WTC11 (cell line): ENCODE measurements around the gene MOSPD2. TPM values are rescaled to one million over a fixed set of nuclear protein-coding genes. Genes with fewer than 3 reads are reported as not detected.
A peak's percentile ranks its signal among the peaks of the same experiment; 100 is the strongest.

Experiments
- ATAC-seq: fragments of 200-7000 bp; cut with Tn5 transposase; 2 replicates; pipeline ENCODE4 v1.10.0; 2021; ENCODE audit warnings: mild to moderate bottlenecking, moderate library complexity
- Bru-seq: library from RNA; stranded (reverse); fragments of 400-500 nt; gene quantifications from one replicate; lab custom pipeline; 2021; lab: Mats Ljungman, UMichigan
- CTCF ChIA-PET: fragments of 300-600 bp; sonication (Branson Sonifier 250); formaldehyde crosslinking; loops from one replicate; lab custom pipeline; 2021; ENCODE audit warnings: antibody characterized with exemption; lab: Charles Lee
- POLR2A ChIA-PET: fragments of 350-600 bp; sonication (Branson Sonifier 250); formaldehyde crosslinking; loops from one replicate; lab custom pipeline; 2021; ENCODE audit warnings: antibody characterized with exemption; lab: Charles Lee
- DNase-seq: peaks from one replicate; pipeline ENCODE4 v3.0.0; 2021; ENCODE audit warnings: low spot score
- H3K27ac Mint-ChIP-seq: 2 replicates; pipeline ENCODE4 v1.8.0; 2021; ENCODE audit warnings: mixed read lengths
- H3K27me3 Mint-ChIP-seq: 2 replicates; pipeline ENCODE4 v1.8.0; 2021; ENCODE audit warnings: low read depth, mild to moderate bottlenecking, moderate library complexity, mixed read lengths
- H3K36me3 Mint-ChIP-seq: 2 replicates; pipeline ENCODE4 v1.8.0; 2021; ENCODE audit warnings: mixed read lengths
- H3K4me1 Mint-ChIP-seq: 2 replicates; pipeline ENCODE4 v1.8.0; 2022; ENCODE audit warnings: mixed read lengths
- H3K4me3 Mint-ChIP-seq: 2 replicates; pipeline ENCODE4 v1.8.0; 2021; ENCODE audit warnings: mild to moderate bottlenecking, moderate library complexity, mixed read lengths
- H3K9me3 Mint-ChIP-seq: 2 replicates; pipeline ENCODE4 v1.8.0; 2021; ENCODE audit warnings: mixed read lengths
- CBFB ChIP-seq: sonication (generic); formaldehyde crosslinking; IDR thresholded peaks from 2 replicates; pipeline ENCODE4 v1.8.1; 2022; ENCODE audit warnings: mild to moderate bottlenecking, low read depth, missing genetic modification reagents
- CREB1 ChIP-seq: sonication (generic); formaldehyde crosslinking; IDR thresholded peaks from 2 replicates; pipeline ENCODE4 v1.8.0; 2023; ENCODE audit warnings: mild to moderate bottlenecking, missing genetic modification reagents
- CREM ChIP-seq: sonication (generic); formaldehyde crosslinking; IDR thresholded peaks from 2 replicates; pipeline ENCODE4 v1.8.1; 2022; ENCODE audit warnings: mild to moderate bottlenecking, missing genetic modification reagents, moderate library complexity
- ELF4 ChIP-seq: sonication (generic); formaldehyde crosslinking; IDR thresholded peaks from 2 replicates; pipeline ENCODE4 v1.8.1; 2022; ENCODE audit warnings: low read depth, mild to moderate bottlenecking, moderate library complexity, missing genetic modification reagents
- FOXK1 ChIP-seq: sonication (generic); formaldehyde crosslinking; IDR thresholded peaks from 2 replicates; pipeline ENCODE4 v1.8.0; 2022; ENCODE audit warnings: mild to moderate bottlenecking, moderate library complexity, missing genetic modification reagents
- GTF2I ChIP-seq: fragments of 250-450 bp; sonication (Bioruptor Pico); conservative IDR thresholded peaks from 2 replicates; pipeline ENCODE4 v1.4.0; 2021; ENCODE audit warnings: mild to moderate bottlenecking
- JAZF1 ChIP-seq: fragments of 250-450 bp; sonication (Bioruptor Pico); IDR thresholded peaks from 2 replicates; pipeline ENCODE4 v1.9.0; 2021; ENCODE audit warnings: moderate library complexity, mild to moderate bottlenecking, inconsistent platforms
- JUN ChIP-seq: sonication (generic); formaldehyde crosslinking; IDR thresholded peaks from 2 replicates; pipeline ENCODE4 v1.8.0; 2023; ENCODE audit warnings: mild to moderate bottlenecking, missing genetic modification reagents
- MYBL2 ChIP-seq: sonication (generic); formaldehyde crosslinking; IDR thresholded peaks from 2 replicates; pipeline ENCODE4 v1.8.1; 2023; ENCODE audit warnings: mild to moderate bottlenecking, moderate library complexity, missing genetic modification reagents
- NFYB ChIP-seq: sonication (generic); formaldehyde crosslinking; conservative IDR thresholded peaks from 2 replicates; pipeline ENCODE4 v1.8.0; 2022; ENCODE audit warnings: low read depth, missing genetic modification reagents
- OVOL2 ChIP-seq: fragments of 250-450 bp; sonication (Bioruptor Pico); IDR thresholded peaks from 2 replicates; pipeline ENCODE4 v1.9.0; 2021; ENCODE audit warnings: mild to moderate bottlenecking, borderline replicate concordance
- RORB ChIP-seq: fragments of 250-450 bp; sonication (Bioruptor Pico); IDR thresholded peaks from 2 replicates; pipeline ENCODE4 v1.9.0; 2021; ENCODE audit warnings: mild to moderate bottlenecking
- SP1 ChIP-seq: sonication (generic); formaldehyde crosslinking; conservative IDR thresholded peaks from 2 replicates; pipeline ENCODE4 v1.8.1; 2022; ENCODE audit warnings: missing genetic modification reagents
- TEAD4 ChIP-seq: sonication (generic); formaldehyde crosslinking; IDR thresholded peaks from 2 replicates; pipeline ENCODE4 v1.8.0; 2022; ENCODE audit warnings: mild to moderate bottlenecking, missing genetic modification reagents
- TP53 ChIP-seq: sonication (generic); formaldehyde crosslinking; IDR thresholded peaks from 2 replicates; pipeline ENCODE4 v1.8.1; 2023; ENCODE audit warnings: mild to moderate bottlenecking, missing genetic modification reagents
- ZBTB21 ChIP-seq: sonication (generic); formaldehyde crosslinking; IDR thresholded peaks from 2 replicates; pipeline ENCODE4 v1.8.1; 2023; ENCODE audit warnings: mild to moderate bottlenecking, missing genetic modification reagents, borderline replicate concordance
- ZNF219 ChIP-seq: sonication (generic); formaldehyde crosslinking; IDR thresholded peaks from 2 replicates; pipeline ENCODE4 v1.8.0; 2023; ENCODE audit warnings: missing genetic modification reagents, mild to moderate bottlenecking, borderline replicate concordance
- ZNF232 ChIP-seq: sonication (generic); formaldehyde crosslinking; IDR thresholded peaks from 2 replicates; pipeline ENCODE4 v1.8.0; 2022; ENCODE audit warnings: mild to moderate bottlenecking, missing genetic modification reagents
- ZNF423 ChIP-seq: fragments of 250-450 bp; sonication (Bioruptor Pico); IDR thresholded peaks from 2 replicates; pipeline ENCODE4 v2.1.2; 2022; ENCODE audit warnings: mild to moderate bottlenecking, moderate library complexity
- long read RNA-seq, 3 experiments: library from RNA in 1 of 3; library from capped mRNA in 1 of 3; library from polyadenylated mRNA in 1 of 3; unstranded in 2 of 3; stranded (forward) in 1 of 3; transcript quantifications; one replicate each; pipeline ENCODE4 v2.0.0, GENCODE V29; 2021
- total RNA-seq: library from RNA; stranded (reverse); gene quantifications from 3 replicates; pipeline ENCODE4 v1.2.3, GENCODE V29; 2021
- TF ChIP-seq, protein P1 (sequence below): sonication (generic); formaldehyde crosslinking; IDR thresholded peaks from 2 replicates; pipeline ENCODE4 v1.8.0; 2022; ENCODE audit warnings: mild to moderate bottlenecking, missing genetic modification reagents
- TF ChIP-seq, protein P2 (sequence below): sonication (generic); formaldehyde crosslinking; IDR thresholded peaks from 2 replicates; pipeline ENCODE4 v1.8.1; 2022; ENCODE audit warnings: mild to moderate bottlenecking, moderate library complexity, missing genetic modification reagents
- TF ChIP-seq, protein P3 (sequence below): sonication (generic); formaldehyde crosslinking; IDR thresholded peaks from 2 replicates; pipeline ENCODE4 v1.8.0; 2022; ENCODE audit warnings: mild to moderate bottlenecking, missing genetic modification reagents
- TF ChIP-seq, protein P4 (sequence below): sonication (generic); formaldehyde crosslinking; IDR thresholded peaks from 2 replicates; pipeline ENCODE4 v1.8.1; 2022; ENCODE audit warnings: low read depth, mild to moderate bottlenecking, moderate library complexity, missing genetic modification reagents, borderline replicate concordance
- TF ChIP-seq, protein P5 (sequence below): sonication (generic); formaldehyde crosslinking; IDR thresholded peaks from 2 replicates; pipeline ENCODE4 v1.8.1; 2023; ENCODE audit warnings: mild to moderate bottlenecking, missing genetic modification reagents, moderate library complexity
- TF ChIP-seq, protein P6 (sequence below): sonication (generic); formaldehyde crosslinking; conservative IDR thresholded peaks from 2 replicates; pipeline ENCODE4 v1.8.1; 2023; ENCODE audit warnings: mild to moderate bottlenecking, low read depth, missing genetic modification reagents, moderate library complexity

The MOSPD2 gene
- total RNA-seq (13.0 to 13.2 TPM (median 13.1 TPM) in 3 replicates), Bru-seq, nascent RNA (percentile 74 among the genes with signal in this experiment)
- long read RNA-seq, experiment 1, full-length matches to known transcripts, result 30 of 45 reads
- long read RNA-seq, experiment 1, partial matches to known transcripts, result 6 of 45 reads
- long read RNA-seq, experiment 1, other reads (novel, unspliced or antisense), result 9 of 45 reads
- long read RNA-seq, experiment 2, full-length matches to known transcripts, result 4 of 16 reads
- long read RNA-seq, experiment 2, partial matches to known transcripts, result 5 of 16 reads
- long read RNA-seq, experiment 2, other reads (novel, unspliced or antisense), result 7 of 16 reads
- long read RNA-seq, experiment 3, full-length matches to known transcripts, result 12 of 13 reads
- long read RNA-seq, experiment 3, partial matches to known transcripts, result 0 of 13 reads
- long read RNA-seq, experiment 3, other reads (novel, unspliced or antisense), result 1 of 13 reads

DNA sequence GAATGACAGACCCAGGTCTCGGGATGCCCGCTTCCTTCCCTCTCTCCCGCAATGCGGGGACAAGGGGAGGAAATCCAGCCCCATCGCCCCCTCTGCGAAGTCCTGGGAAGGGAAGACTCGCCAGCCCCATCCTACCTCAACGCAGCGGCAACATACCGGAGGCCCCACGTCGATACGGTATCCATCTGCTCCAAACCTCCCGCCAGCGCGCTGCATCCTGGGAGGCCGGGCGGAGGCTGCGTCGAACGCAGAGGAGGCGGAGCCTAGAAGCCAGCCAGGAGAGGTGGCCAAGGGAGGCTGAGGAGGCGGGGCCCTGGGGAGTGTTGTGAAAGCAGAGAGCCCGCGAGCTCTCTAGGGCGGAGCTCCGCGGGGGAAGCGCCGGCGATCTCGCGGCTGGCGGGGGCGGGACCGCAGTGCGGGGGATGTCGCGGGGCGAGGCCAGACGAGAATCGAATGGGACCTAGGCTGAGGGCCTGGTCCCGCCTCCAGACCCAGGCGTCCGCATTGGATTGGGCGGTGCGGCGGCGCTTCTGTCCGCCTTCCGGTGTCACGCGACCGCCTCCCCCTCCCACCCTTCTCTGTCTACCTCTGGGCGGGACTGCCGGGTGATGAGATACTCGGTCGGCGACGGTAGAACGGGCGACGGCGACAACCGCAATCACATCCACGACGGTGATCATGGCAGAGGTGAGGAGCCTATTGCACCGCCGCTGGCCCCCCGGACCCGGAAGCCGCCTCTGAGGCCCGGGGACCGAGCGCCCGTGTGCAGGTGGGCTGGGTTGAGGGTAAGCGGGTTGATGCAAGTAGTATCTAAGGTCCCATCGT is at the start of gene MOSPD2, which contains the start of gene FANCB:
TSS of gene MOSPD2 (plus strand) at position 571 of the 825 bp plus-strand sequence. CDS start at position 679, 108 bp downstream.
TSS of gene FANCB (minus strand) at position 219 of the 825 bp plus-strand sequence. CDS start 7,559 bp downstream, outside the sequence.
- Mint-ChIP-seq H3K36me3 (peaks cover 15% of the 10 kb centered on the region), H3K27me3 (no peaks in the 10 kb centered on the region), H3K4me3 (peak within 1 kb of the TSS; percentile 78), H3K27ac (peak within 1 kb of the TSS; percentile 83), H3K9me3 (0 out of 2 replicates have a peak, but pooled peaks cover 3% of the 10 kb centered on the region), H3K4me1 (peaks cover 4% of the 10 kb centered on the region)
- TF ChIP-seq, protein P1, sequence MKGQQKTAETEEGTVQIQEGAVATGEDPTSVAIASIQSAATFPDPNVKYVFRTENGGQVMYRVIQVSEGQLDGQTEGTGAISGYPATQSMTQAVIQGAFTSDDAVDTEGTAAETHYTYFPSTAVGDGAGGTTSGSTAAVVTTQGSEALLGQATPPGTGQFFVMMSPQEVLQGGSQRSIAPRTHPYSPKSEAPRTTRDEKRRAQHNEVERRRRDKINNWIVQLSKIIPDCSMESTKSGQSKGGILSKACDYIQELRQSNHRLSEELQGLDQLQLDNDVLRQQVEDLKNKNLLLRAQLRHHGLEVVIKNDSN (CRISPR knock-in tag), result peak; percentile 52; the same call in 1 of the 2 replicates
- TF ChIP-seq, protein P2, sequence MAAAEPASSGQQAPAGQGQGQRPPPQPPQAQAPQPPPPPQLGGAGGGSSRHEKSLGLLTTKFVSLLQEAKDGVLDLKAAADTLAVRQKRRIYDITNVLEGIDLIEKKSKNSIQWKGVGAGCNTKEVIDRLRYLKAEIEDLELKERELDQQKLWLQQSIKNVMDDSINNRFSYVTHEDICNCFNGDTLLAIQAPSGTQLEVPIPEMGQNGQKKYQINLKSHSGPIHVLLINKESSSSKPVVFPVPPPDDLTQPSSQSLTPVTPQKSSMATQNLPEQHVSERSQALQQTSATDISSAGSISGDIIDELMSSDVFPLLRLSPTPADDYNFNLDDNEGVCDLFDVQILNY, result no peak
- TF ChIP-seq ELF4 (no peak), CREB1 (CRISPR knock-in tag) (no peak), SP1 (peak; percentile 51; the same call in 1 of the 2 replicates), NFYB (CRISPR knock-in tag) (peak; percentile 57), CBFB (no peak), JAZF1 (no peak), JUN (CRISPR knock-in tag) (no peak), TP53 (no peak), MYBL2 (no peak), TEAD4 (CRISPR knock-in tag) (no peak), CREM (CRISPR knock-in tag) (0 out of 2 replicates have a peak, but pooled peaks have one; percentile 31), OVOL2 (CRISPR knock-in tag) (no peak)
- TF ChIP-seq, protein P3, sequence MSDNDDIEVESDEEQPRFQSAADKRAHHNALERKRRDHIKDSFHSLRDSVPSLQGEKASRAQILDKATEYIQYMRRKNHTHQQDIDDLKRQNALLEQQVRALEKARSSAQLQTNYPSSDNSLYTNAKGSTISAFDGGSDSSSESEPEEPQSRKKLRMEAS (CRISPR knock-in tag), result peak; percentile 49; the same call in 1 of the 2 replicates
- TF ChIP-seq, protein P4, sequence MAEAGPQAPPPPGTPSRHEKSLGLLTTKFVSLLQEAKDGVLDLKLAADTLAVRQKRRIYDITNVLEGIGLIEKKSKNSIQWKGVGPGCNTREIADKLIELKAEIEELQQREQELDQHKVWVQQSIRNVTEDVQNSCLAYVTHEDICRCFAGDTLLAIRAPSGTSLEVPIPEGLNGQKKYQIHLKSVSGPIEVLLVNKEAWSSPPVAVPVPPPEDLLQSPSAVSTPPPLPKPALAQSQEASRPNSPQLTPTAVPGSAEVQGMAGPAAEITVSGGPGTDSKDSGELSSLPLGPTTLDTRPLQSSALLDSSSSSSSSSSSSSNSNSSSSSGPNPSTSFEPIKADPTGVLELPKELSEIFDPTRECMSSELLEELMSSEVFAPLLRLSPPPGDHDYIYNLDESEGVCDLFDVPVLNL, result peak; percentile 84
- TF ChIP-seq, protein P5, sequence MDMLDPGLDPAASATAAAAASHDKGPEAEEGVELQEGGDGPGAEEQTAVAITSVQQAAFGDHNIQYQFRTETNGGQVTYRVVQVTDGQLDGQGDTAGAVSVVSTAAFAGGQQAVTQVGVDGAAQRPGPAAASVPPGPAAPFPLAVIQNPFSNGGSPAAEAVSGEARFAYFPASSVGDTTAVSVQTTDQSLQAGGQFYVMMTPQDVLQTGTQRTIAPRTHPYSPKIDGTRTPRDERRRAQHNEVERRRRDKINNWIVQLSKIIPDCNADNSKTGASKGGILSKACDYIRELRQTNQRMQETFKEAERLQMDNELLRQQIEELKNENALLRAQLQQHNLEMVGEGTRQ, result peak; percentile 73
- POLR2A ChIA-PET, result interaction anchor here (0.6 kb wide), 1 partner anchor 701 kb away, joined by 3 read pairs; no protein-coding TSS in a partner anchor
- CTCF ChIA-PET, result no interaction called here
- DNase-seq (peak; percentile 94), ATAC-seq (peak; percentile 97)

DNA sequence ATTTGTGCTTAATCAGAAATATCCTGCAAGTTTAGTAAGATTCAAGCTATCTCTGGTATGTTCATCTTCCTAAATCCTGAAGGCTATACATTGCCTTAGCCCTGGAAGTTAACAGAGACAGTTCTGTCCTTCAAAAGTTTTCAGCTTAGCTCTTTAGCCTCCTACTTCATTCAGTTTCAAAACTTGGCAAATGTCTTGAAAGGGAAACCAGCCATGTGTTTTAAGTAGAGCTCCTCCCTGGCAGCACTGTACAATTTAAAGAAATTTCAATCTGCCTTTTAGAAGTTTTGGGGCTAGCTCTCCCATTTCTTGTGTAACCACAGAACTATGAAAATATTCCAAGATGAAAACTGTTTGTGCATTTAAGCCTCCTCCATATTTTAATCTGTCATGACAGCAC is 47.4 kb upstream of the MOSPD2 start:
- no peak overlapping the region for H3K27ac Mint-ChIP-seq
- ChIA-PET POLR2A (no interaction called here), CTCF (no interaction called here)
- no peak for TF ChIP-seq ZNF232 (CRISPR knock-in tag)
- no peak for TF ChIP-seq RORB (CRISPR knock-in tag)
- TF ChIP-seq ZNF423 (CRISPR knock-in tag), result no peak
- no peak for TF ChIP-seq CBFB
- TF ChIP-seq SP1, result no peak
- no peak for TF ChIP-seq ZNF219
- TF ChIP-seq JUN (CRISPR knock-in tag), result no peak
- no peak for TF ChIP-seq FOXK1 (CRISPR knock-in tag)
- TF ChIP-seq, protein P3 (CRISPR knock-in tag), result no peak
- no peak for TF ChIP-seq JAZF1
- TF ChIP-seq, protein P2, result no peak
- no peak for TF ChIP-seq ZBTB21 (CRISPR knock-in tag)
- TF ChIP-seq GTF2I (CRISPR knock-in tag), result no peak
- no peak for TF ChIP-seq NFYB (CRISPR knock-in tag)
- TF ChIP-seq, protein P6, sequence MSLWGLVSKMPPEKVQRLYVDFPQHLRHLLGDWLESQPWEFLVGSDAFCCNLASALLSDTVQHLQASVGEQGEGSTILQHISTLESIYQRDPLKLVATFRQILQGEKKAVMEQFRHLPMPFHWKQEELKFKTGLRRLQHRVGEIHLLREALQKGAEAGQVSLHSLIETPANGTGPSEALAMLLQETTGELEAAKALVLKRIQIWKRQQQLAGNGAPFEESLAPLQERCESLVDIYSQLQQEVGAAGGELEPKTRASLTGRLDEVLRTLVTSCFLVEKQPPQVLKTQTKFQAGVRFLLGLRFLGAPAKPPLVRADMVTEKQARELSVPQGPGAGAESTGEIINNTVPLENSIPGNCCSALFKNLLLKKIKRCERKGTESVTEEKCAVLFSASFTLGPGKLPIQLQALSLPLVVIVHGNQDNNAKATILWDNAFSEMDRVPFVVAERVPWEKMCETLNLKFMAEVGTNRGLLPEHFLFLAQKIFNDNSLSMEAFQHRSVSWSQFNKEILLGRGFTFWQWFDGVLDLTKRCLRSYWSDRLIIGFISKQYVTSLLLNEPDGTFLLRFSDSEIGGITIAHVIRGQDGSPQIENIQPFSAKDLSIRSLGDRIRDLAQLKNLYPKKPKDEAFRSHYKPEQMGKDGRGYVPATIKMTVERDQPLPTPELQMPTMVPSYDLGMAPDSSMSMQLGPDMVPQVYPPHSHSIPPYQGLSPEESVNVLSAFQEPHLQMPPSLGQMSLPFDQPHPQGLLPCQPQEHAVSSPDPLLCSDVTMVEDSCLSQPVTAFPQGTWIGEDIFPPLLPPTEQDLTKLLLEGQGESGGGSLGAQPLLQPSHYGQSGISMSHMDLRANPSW, result no peak

More for the DNA sequence above, 47.4 kb upstream of the MOSPD2 start:
- no peak for ATAC-seq
- Mint-ChIP-seq H3K9me3 (peaks cover 17% of the 10 kb centered on the region), H3K36me3 (peaks cover 17% of the 10 kb centered on the region), H3K27me3 (no peaks in the 10 kb centered on the region), H3K4me1 (no peaks in the 10 kb centered on the region), H3K4me3 (no peak overlapping the region)
- DNase-seq, result no peak
